IMR-90 (cell line): ENCODE results near the gene PITPNC1.

Experiments used
- CHD1 ChIP-seq: IDR thresholded peaks from 2 replicates; pipeline ENCODE4 v1.6.1; 2012; ENCODE audit warnings: low read depth, low read length, improper control_type of control experiment
- CTCF ChIP-seq: conservative IDR thresholded peaks from 2 replicates; pipeline ENCODE4 v1.5.1; 2012; ENCODE audit warnings: mild to moderate bottlenecking, low read depth, low read length, improper control_type of control experiment
- ELK1 ChIP-seq: fragments of 150-350 bp; IDR thresholded peaks from 2 replicates; pipeline ENCODE4 v1.6.1; 2016; ENCODE audit warnings: low read depth, mild to moderate bottlenecking, low read length, moderate library complexity, borderline replicate concordance
- MXI1 ChIP-seq: IDR thresholded peaks from 2 replicates; pipeline ENCODE4 v1.6.1; 2012; ENCODE audit warnings: low read depth, mild to moderate bottlenecking, low read length, moderate library complexity, borderline replicate concordance
- POLR2A ChIP-seq: IDR thresholded peaks from 2 replicates; pipeline ENCODE4 v1.6.1; 2012; ENCODE audit warnings: mild to moderate bottlenecking, low read depth, low read length
- RFX5 ChIP-seq: IDR thresholded peaks from 2 replicates; pipeline ENCODE4 v1.8.0; 2012; ENCODE audit warnings: low read depth, mild to moderate bottlenecking, low read length, moderate library complexity
- USF2 ChIP-seq: fragments of 150-350 bp; IDR thresholded peaks from 2 replicates; pipeline ENCODE4 v1.6.1; 2017; ENCODE audit warnings: mild to moderate bottlenecking, antibody characterized with exemption, low read length, low read depth

GRCh38 chr17:67563692-67564228, 186.7 kb downstream of the PITPNC1 start:
- TF ChIP-seq CTCF: no peak
- no peak for TF ChIP-seq ELK1
- no peak for TF ChIP-seq MXI1
- TF ChIP-seq RFX5: no peak
- TF ChIP-seq POLR2A: no peak
- TF ChIP-seq CHD1: no peak
- no peak for TF ChIP-seq USF2
